Peyer's patch (tissue), 4 donors: ENCODE measurements around the gene AVPI1.

Source experiments
- POLR2A ChIP-seq, 2 donors: fragments of 450-650 bp; IDR thresholded peaks; one replicate each; pipeline ENCODE4 v1.5.1; 2017; ENCODE audit warnings: antibody characterized with exemption in 2 of 2, mild to moderate bottlenecking in 2 of 2, moderate library complexity in 2 of 2
- TF ChIP-seq, protein P1 (sequence below), 6 experiments: fragments of 450-650 bp in 4 of 6; fragments of 200-600 bp in 2 of 6; sonication (generic) in 1 of 6; IDR thresholded peaks; one replicate each; pipeline ENCODE4 v1.5.1; 2017 to 2019; ENCODE audit warnings: antibody characterized with exemption in 6 of 6, mild to moderate bottlenecking in 3 of 6, moderate library complexity in 1 of 6

DNA sequence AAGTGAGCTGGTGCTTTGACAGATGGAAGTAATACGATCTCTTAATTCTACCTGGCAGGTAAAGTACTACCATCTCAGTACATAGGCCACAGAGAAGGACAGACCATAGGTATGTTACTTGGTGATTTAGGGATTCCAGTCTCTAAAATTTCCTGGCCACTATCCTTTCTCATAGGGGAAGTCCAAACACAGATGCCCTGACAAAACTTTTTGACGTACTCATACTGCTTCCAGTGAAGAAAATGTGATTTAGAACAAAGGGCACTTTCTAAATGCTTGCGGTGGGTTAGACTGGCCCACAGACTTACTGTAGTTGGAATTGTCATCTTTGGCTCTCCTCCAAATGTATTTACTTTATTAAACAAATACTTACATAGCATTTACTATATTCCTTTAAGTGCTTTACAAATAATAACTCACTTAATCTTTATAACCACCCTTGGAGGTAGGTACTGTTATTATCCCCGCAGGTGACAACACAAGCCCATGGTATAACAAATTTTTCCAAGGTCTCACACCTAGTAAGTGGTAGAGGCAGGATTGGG, 43.5 kb downstream of the AVPI1 start:
- TF ChIP-seq, protein P1, sequence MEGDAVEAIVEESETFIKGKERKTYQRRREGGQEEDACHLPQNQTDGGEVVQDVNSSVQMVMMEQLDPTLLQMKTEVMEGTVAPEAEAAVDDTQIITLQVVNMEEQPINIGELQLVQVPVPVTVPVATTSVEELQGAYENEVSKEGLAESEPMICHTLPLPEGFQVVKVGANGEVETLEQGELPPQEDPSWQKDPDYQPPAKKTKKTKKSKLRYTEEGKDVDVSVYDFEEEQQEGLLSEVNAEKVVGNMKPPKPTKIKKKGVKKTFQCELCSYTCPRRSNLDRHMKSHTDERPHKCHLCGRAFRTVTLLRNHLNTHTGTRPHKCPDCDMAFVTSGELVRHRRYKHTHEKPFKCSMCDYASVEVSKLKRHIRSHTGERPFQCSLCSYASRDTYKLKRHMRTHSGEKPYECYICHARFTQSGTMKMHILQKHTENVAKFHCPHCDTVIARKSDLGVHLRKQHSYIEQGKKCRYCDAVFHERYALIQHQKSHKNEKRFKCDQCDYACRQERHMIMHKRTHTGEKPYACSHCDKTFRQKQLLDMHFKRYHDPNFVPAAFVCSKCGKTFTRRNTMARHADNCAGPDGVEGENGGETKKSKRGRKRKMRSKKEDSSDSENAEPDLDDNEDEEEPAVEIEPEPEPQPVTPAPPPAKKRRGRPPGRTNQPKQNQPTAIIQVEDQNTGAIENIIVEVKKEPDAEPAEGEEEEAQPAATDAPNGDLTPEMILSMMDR (IDR thresholded peaks at IDR 0.05), result no peak
- no peak for TF ChIP-seq POLR2A (IDR thresholded peaks at IDR 0.05)
